Neural cell (in vitro differentiated cells): ENCODE measurements around the gene WDR7.

Experiments used
- EZH2 ChIP-seq: fragments of 200-600, 300-800 bp; shearing (Covaris generic), sonication (generic); IDR thresholded peaks from 2 replicates; pipeline ENCODE4 v1.6.1; 2014; ENCODE audit warnings: antibody characterized with exemption, low read length, borderline replicate concordance, mild to moderate bottlenecking; ENCODE audit not compliant: insufficient read depth, poor library complexity, severe bottlenecking
- MXI1 ChIP-seq: fragments of 450-650 bp; conservative IDR thresholded peaks from 2 replicates; pipeline ENCODE4 v1.6.1; 2014; ENCODE audit warnings: antibody characterized with exemption, mild to moderate bottlenecking; ENCODE audit not compliant: poor library complexity, severe bottlenecking
- POLR2AphosphoS5 ChIP-seq: IDR thresholded peaks from 2 replicates; pipeline ENCODE4 v1.6.1; 2012
- REST ChIP-seq: IDR thresholded peaks from 2 replicates; pipeline ENCODE4 v1.6.1; 2012; ENCODE audit warnings: borderline replicate concordance
- TAF1 ChIP-seq: IDR thresholded peaks from 2 replicates; pipeline ENCODE4 v1.6.1; 2012; ENCODE audit warnings: low read depth
- TF ChIP-seq, protein P1 (sequence below): fragments of 450-650 bp; IDR thresholded peaks from 2 replicates; pipeline ENCODE4 v1.5.1; 2014; ENCODE audit warnings: antibody characterized with exemption, mild to moderate bottlenecking, moderate library complexity; ENCODE audit not compliant: poor library complexity, severe bottlenecking

GRCh38 chr18:57058734-57059133 is 407.6 kb downstream of the WDR7 start:
- TF ChIP-seq, protein P1, sequence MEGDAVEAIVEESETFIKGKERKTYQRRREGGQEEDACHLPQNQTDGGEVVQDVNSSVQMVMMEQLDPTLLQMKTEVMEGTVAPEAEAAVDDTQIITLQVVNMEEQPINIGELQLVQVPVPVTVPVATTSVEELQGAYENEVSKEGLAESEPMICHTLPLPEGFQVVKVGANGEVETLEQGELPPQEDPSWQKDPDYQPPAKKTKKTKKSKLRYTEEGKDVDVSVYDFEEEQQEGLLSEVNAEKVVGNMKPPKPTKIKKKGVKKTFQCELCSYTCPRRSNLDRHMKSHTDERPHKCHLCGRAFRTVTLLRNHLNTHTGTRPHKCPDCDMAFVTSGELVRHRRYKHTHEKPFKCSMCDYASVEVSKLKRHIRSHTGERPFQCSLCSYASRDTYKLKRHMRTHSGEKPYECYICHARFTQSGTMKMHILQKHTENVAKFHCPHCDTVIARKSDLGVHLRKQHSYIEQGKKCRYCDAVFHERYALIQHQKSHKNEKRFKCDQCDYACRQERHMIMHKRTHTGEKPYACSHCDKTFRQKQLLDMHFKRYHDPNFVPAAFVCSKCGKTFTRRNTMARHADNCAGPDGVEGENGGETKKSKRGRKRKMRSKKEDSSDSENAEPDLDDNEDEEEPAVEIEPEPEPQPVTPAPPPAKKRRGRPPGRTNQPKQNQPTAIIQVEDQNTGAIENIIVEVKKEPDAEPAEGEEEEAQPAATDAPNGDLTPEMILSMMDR = no peak
- TF ChIP-seq REST (no peak), EZH2 (no peak), TAF1 (no peak), MXI1 (no peak), POLR2AphosphoS5 (no peak)
